GM19438 (cell line): ENCODE measurements around the gene RNF217.

Experiments used
- ATAC-seq: cut with Tn5 transposase; IDR thresholded peaks from one replicate; pipeline ENCODE4 v1.9.1; 2021; ENCODE audit warnings: low read depth; ENCODE audit not compliant: unreplicated experiment

The RNF217 gene

DNA sequence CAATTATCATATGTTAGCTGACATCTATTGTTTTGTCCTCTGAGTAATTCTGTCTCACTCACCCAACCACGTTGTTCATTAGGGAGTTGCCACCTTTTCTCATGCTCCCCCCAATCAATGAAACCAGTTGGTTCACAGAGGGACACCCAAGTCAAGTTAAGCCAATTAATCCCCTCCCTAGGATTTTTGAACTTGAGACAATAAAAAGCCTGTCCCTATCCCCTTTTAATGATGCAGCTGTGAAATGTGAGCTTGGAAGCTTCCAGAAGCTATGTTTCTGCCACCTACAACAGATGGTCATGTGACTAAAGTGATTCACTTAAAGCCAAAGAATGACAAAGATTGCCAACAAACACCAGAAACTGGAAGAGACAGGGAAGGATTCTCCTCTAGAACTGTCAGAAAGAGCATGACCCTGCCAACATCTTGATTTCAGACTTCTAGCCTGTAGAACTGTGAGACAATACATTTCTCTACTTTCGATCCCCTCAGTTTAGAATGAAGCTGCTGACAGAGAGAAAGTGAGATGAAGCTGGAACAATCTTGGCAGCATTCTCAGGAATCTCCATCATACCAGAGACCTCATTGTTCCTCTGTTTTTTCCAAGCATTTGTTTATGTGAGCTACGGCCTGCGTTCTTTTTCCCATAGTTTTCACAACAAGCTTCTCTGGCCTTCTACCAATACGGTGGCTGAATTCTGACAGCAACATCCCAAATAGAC lies 133.5 kb downstream of the RNF217 start:
- no peak for ATAC-seq

DNA sequence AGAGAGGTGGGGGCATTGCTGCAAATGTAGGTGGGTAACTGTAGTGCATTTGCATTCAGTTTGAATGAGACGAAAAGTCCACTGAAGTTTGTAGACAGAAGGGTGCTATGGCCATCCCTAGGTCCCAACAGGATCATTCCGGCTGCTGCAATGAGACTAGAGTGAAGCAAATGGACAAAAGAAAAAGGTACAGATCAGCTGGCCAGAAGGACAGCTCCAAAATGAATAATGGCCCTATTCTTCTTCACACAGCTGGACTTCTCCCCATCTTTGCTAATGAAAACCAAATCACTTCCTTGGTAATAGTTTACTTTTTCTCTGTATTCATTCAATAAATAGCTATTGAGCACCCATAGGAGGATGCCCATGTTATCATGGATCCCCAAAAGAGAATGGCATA lies 134.9 kb downstream of the RNF217 start:
- ATAC-seq, result no peak

DNA sequence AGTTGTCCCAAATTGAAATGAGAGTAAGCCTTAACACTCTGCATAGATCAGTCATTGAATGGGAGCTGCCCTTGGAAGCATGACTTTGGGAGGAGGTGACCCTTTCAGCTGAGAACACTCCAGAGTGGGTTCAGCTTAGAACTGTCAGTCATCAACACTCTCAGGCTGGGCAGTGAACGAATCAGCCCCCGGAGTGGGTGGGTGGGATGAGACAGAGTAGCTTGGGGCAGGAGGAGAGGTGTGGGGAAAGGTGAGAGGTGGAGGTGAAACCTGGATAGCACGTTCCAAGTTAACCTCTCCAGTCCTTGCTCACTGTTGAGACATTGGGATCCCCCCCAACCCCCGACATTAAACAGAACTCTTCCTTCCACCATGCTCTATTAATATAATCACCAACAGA lies 136.0 kb downstream of the RNF217 start:
- no peak for ATAC-seq

GRCh38 chr6:125099211-125100073 lies 137.2 kb downstream of the RNF217 start:
- no peak for ATAC-seq

DNA sequence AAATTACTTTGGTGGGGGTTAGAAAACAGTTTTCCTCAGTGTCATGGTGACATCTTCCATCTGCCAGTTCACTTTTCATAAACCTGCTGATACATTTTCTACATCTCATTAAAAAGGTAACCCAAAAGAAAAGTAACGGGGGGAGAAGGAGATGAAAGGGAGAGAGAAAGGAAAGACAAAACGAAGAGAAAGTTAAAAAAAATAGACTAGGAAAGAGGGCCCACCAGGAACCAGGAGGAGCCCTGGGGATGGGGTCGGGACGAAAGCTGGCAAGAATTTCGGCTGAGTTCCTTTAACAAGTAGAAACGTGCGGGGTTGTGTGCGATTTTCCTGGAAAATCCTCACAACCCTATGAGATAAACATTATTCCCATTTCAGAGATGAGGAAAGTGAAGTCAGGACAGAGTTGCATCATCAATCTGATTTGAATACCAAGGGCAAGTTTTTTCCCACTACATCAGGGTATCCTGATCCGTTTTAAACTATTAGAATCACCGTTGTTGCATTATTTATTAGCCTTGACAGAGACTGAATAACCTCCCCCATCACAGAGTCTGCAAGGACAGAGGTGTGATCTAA lies 137.9 kb downstream of the RNF217 start:
- ATAC-seq, result no peak

- no peak for ATAC-seq
These were observed 138.9 kb downstream of the RNF217 start for GRCh38 chr6:125101128-125101527.

DNA sequence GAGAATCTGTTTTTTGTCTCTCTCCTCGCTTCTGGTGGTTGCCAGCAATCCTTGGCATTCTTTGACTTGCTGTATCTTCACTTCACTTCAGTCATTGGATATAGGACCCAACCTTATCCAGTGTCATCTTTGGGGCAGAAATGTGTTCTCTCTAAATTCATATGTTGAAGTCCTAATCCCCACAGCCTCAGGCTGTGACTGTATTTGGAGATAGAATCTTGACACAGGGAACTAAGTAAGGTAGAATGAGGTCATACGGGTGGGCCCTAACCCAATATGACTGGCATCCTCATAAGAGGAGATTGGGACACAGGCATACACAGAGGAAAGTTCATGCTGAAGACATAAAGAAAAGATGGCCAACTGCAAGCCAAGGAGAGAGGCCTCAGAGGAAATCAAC lies 139.4 kb downstream of the RNF217 start:
- ATAC-seq, result no peak

- no peak for ATAC-seq
These were observed 140.2 kb downstream of the RNF217 start for GRCh38 chr6:125102411-125102810.

DNA sequence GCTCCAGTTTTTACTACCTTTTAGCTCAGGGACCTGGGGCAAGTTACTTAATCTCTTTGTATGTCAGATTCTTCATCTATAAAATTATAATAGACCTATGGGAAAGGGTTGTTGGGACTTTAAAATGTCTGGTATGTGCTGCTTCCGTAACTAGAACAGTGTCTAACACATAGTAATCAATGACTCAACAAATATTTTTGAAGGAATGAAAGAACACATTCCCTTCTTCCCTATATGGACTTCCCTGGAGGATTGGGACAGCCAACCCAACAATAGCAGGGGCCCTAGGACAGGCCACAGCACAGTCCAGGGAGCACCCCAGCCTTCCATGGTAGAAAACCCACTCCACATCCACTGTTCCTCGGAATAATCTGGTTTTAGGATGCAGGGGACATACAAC lies 140.7 kb downstream of the RNF217 start:
- ATAC-seq, result no peak

GRCh38 chr6:125104425-125104824 lies 142.2 kb downstream of the RNF217 start:
- no peak for ATAC-seq

- ATAC-seq, result no peak
These were observed 144.8 kb downstream of the RNF217 start for GRCh38 chr6:125107048-125107447.

GRCh38 chr6:125107896-125108295 lies 145.7 kb downstream of the RNF217 start:
- no peak for ATAC-seq

DNA sequence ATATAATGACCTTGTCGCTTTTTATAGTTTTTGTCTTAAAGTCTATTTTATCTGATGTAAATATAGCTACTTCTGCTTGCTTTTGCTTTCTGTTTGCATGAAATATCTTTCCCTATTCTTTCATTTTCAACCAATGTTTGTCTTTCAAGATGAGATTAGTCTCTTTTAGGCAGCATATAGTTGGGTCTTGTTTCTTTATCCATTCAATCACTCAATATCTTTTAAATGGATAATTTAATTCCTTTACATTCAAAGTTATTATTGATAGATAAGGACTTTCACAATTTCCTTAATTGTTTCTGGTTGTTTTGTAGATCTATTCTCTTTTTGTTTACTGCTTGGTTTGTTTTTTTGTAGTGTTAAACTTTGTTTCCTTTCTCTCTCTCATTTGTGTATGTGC lies 147.8 kb downstream of the RNF217 start:
- ATAC-seq, result no peak

DNA sequence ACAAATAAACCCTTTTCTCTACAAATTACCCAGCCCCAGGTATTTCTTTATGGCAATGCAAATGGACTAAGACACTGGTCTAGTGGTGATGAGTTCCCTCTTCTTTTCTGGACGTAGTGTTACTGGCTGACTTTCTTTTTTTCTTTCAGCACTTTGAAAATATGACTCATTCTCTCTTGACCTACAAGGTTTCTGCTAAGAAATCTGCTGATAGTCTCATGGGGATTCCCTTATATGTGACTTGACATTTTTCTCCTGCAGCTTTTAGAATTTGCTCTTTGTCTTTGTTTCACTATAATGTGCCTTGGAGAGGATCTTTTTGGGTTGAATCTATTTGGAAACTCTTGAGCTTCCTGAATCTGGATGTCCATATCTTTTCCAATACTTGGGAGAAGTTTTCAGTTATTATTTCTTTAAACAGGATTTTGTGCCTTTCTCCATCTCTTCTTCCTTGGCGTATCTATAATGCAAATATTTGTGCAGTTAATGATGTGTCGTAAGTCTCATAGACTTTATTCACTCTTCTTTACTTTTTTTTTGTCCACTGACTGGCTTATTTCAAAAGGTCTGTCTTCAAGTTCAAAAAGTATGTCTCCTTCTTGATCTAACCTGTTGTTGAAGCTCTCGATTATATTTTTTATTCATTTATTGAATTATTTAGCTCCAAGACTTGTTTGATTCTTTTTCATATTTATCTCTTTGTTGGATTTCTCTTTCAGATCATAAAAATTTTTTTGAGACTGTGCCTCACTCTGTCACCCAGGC lies 149.2 kb downstream of the RNF217 start:
- no peak for ATAC-seq

- no peak for ATAC-seq
These were observed 150.7 kb downstream of the RNF217 start for GRCh38 chr6:125112934-125113333.

DNA sequence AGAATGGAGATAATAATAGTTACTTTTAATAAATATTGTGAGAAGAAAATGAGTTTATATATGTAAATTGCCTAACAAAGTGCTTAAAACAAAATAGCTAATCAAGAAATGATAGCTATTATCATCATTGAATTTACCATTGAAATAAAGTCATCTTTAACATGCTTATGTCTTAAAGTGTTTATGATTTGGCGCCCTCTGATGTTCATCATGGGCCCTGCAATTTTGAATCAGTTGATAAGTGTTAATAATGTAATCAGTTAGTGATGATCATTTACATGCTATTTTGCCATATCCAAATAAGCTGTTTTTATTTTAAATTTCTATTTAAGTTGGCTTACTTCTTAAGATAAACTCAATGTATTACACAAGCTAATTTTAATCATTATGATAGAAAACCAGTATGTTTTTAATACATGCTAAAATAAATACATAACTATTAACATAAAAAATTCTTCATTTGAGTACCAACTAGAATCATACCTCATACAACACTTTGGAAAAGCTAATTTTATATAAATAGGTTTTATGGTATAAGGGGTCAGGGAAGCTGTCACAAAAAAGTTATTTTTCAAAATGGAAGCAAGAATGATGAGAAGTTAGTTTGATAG lies 152.1 kb downstream of the RNF217 start:
- no peak for ATAC-seq

- ATAC-seq, result no peak
These were observed 153.9 kb downstream of the RNF217 start for GRCh38 chr6:125116170-125116569.

- no peak for ATAC-seq
These were observed 154.5 kb downstream of the RNF217 start for GRCh38 chr6:125116710-125117109.

DNA sequence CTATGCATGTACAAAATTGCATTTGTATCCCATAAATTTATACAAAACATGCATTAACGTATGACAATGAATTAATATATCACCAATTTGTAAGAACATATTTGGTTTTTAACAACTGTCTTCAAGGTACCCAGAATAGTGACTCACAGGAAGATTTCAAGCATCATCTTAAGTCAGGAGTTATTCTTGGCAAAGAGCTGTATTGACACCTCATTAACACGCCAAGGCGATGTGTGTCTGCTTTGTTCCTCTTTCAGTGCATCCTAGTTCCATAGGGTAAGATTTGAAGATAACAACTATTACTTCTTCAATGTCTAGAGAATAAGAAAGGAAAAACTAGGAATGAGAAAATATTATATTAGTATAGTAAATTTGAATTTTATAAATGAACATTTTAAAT lies 155.6 kb downstream of the RNF217 start:
- no peak for ATAC-seq

GRCh38 chr6:125120054-125120590 lies 157.9 kb downstream of the RNF217 start:
- no peak for ATAC-seq
